ENCODE measurements around the gene GABBR2. TPM values are rescaled to one million over a fixed set of nuclear protein-coding genes. Genes with fewer than 3 reads are reported as not detected.
A peak's percentile ranks its signal among the peaks of the same experiment; 100 is the strongest.

The GABBR2 gene
- total RNA-seq, 1 donor from 2014 or later: 116 TPM

GRCh38 chr9:98361645-98362044 lies 347.1 kb downstream of the GABBR2 start:
- TF ChIP-seq CTCF (IDR thresholded peaks at IDR 0.05; ENCODE audit: partially characterized antibody, unreplicated experiment): no peak
- peaks cover 6% of the 10 kb centered on the region for H3K27me3 Mint-ChIP-seq (ENCODE audit: unreplicated experiment)
- H3K36me3 Mint-ChIP-seq (ENCODE audit: unreplicated experiment): peaks cover 39% of the 10 kb centered on the region
- no peak for DNase-seq
- H3K27ac Mint-ChIP-seq (ENCODE audit: unreplicated experiment): peak overlapping the region; percentile 46
- H3K9me3 Mint-ChIP-seq (ENCODE audit: unreplicated experiment): peaks cover 5% of the 10 kb centered on the region
- no peak overlapping the region for H3K4me3 Mint-ChIP-seq (ENCODE audit: unreplicated experiment)
- peaks cover 22% of the 10 kb centered on the region for H3K4me1 Mint-ChIP-seq (ENCODE audit: low read depth, unreplicated experiment)

- Mint-ChIP-seq H3K4me1 (ENCODE audit: low read depth, unreplicated experiment) (peaks cover 19% of the 10 kb centered on the region), H3K27ac (ENCODE audit: unreplicated experiment) (no peak overlapping the region), H3K4me3 (ENCODE audit: unreplicated experiment) (no peak overlapping the region), H3K36me3 (ENCODE audit: unreplicated experiment) (peaks cover 39% of the 10 kb centered on the region), H3K27me3 (ENCODE audit: unreplicated experiment) (peaks cover 3% of the 10 kb centered on the region), H3K9me3 (ENCODE audit: unreplicated experiment) (peaks cover 3% of the 10 kb centered on the region)
- no peak for DNase-seq
- no peak for TF ChIP-seq CTCF (IDR thresholded peaks at IDR 0.05; ENCODE audit: partially characterized antibody, unreplicated experiment)
Observed at GRCh38 chr9:98360176-98360708, 348.5 kb downstream of the GABBR2 start.

- Mint-ChIP-seq H3K4me3 (ENCODE audit: unreplicated experiment) (no peak overlapping the region), H3K27ac (ENCODE audit: unreplicated experiment) (no peak overlapping the region), H3K27me3 (ENCODE audit: unreplicated experiment) (peaks cover 3% of the 10 kb centered on the region)
Observed at GRCh38 chr9:98359569-98359968, 349.2 kb downstream of the GABBR2 start.

DNA sequence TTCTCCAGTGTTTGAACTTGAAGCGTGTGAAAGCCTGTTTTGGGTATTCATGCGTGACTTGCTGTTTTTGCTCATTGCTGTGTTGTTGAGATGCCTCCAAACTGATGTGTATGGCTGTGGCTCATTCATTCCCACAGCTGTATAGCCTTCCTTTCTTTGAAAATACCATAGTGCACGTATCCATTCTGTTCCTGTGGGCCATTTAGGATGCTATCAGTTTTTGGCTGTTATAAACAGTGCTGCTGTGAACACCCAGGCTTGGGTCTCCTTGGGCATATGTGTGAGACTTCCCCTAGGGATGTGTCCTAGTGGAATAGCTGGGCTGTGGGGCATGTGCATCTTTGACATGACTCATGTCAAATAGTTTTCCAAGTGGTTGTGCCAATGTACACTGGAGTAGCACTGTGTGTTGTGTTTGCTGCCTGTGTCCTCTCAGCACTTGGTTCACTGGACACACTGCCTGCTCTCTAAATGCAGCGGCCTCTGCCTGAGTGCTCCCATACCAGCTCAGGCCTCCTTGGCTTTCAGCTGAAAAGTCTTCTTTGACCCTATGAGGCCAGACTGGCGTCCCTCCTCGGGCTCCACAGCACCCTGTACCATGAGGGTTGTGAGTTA lies 350.7 kb downstream of the GABBR2 start:
- peaks cover 43% of the 10 kb centered on the region for H3K36me3 Mint-ChIP-seq (ENCODE audit: unreplicated experiment)
- H3K27me3 Mint-ChIP-seq (ENCODE audit: unreplicated experiment): peaks cover 3% of the 10 kb centered on the region
- no peak for DNase-seq
- TF ChIP-seq CTCF (IDR thresholded peaks at IDR 0.05; ENCODE audit: partially characterized antibody, unreplicated experiment): no peak
- H3K9me3 Mint-ChIP-seq (ENCODE audit: unreplicated experiment): peaks cover 2% of the 10 kb centered on the region
- H3K27ac Mint-ChIP-seq (ENCODE audit: unreplicated experiment): no peak overlapping the region
- peaks cover 17% of the 10 kb centered on the region for H3K4me1 Mint-ChIP-seq (ENCODE audit: low read depth, unreplicated experiment)
- no peak overlapping the region for H3K4me3 Mint-ChIP-seq (ENCODE audit: unreplicated experiment)

More at GRCh38 chr9:98359569-98359968, 349.2 kb downstream of the GABBR2 start:
- H3K9me3 Mint-ChIP-seq (ENCODE audit: unreplicated experiment): peaks cover 2% of the 10 kb centered on the region
- no peak for TF ChIP-seq CTCF (IDR thresholded peaks at IDR 0.05; ENCODE audit: partially characterized antibody, unreplicated experiment)
- DNase-seq: no peak
- peaks cover 36% of the 10 kb centered on the region for H3K36me3 Mint-ChIP-seq (ENCODE audit: unreplicated experiment)
- H3K4me1 Mint-ChIP-seq (ENCODE audit: low read depth, unreplicated experiment): peaks cover 19% of the 10 kb centered on the region

DNA sequence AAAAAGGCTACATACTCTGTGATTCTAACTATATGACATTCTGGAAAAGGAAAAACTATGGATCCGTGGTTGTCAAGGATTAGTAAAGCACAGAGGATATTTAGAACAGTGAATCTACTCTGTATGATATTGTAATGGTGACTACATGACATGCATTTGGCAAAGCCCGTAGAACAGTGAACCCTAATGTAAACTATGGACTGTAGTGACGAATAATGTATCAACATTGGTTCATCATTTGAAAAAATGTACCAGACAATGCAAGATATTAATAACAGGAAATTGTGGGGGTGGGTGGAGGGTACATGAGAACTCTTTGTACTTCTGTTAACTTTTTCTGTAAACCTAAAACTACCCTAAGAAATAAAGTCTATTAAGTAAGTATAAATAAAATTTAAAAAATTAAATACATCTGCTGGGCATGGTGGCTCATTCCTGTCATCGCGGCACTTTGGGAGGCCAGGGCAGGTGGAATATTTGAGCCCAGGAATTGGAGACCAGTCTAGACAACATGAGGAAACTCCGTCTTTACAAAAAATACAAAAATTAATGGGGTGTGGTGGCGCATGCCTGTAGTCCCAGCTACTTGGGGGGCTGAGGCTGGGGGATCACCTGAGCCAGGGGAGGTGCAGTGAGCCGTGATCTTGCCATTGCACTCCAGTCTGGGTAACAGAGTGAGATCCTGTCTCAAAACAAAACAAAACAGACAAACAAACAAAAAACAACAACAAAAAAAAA lies 351.6 kb downstream of the GABBR2 start:
- no peak for DNase-seq
- H3K36me3 Mint-ChIP-seq (ENCODE audit: unreplicated experiment): peaks cover 50% of the 10 kb centered on the region
- H3K4me3 Mint-ChIP-seq (ENCODE audit: unreplicated experiment): no peak overlapping the region
- no peak overlapping the region for H3K27ac Mint-ChIP-seq (ENCODE audit: unreplicated experiment)
- peaks cover 9% of the 10 kb centered on the region for H3K4me1 Mint-ChIP-seq (ENCODE audit: low read depth, unreplicated experiment)
- peaks cover 2% of the 10 kb centered on the region for H3K9me3 Mint-ChIP-seq (ENCODE audit: unreplicated experiment)
- no peak for TF ChIP-seq CTCF (IDR thresholded peaks at IDR 0.05; ENCODE audit: partially characterized antibody, unreplicated experiment)
- H3K27me3 Mint-ChIP-seq (ENCODE audit: unreplicated experiment): peaks cover 3% of the 10 kb centered on the region
